ENCODE data around the gene TMEM222. TPM values are rescaled to one million over a fixed set of nuclear protein-coding genes. Genes with fewer than 3 reads are reported as not detected.

TMEM222 gene
- total RNA-seq, 2 donors from 2014 or later = 26.9 to 29.8 TPM

DNA sequence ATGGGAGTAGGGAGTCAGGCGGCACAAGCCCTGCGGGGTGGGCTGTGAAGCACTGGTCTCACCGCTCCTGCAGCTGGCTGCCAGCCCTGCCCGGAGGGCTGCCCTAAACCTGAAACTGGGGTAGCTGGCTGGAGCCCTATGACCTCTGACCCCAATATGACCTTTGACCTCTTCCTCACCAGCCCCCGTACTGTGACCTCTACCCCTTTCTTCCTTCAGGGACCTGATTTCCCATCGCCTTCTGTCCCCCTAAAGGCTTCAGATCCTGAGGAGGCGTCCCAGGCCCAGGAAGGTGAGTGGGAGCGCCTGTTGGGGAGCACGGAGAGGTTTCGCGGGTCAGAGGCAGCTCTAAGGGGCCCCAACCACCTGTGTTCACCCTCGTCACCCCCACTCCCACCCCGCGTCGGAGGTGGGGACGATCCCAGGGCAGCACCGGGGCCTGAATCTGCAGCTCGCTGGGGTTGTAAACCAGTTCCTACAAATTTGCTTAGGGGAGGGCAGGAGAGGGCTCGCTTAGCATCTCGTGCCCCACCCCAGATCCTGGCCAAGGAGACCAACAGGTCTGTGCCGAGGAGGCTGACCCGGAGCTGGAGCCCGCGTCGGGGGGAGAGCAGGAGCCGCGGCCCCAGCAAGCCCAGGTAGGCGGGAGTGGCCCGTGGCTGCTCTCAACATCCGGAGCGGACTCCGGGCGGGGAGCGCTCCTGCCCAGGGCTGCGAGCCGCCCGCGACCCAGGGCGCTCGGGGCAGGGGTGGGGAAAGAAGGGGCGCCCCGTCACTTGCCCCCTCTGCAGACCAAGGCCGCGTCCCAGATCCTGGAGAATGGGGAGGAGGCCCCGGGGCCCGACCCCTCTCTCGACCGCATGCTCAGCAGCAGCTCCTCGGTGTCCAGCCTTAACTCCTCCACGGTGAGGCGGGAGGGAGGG lies 27.2 kb downstream of the TMEM222 start:
- H3K36me3 Mint-ChIP-seq = no peaks in the 10 kb centered on the region
- ATAC-seq (peak; percentile 76 to 78), DNase-seq (ENCODE audit: low spot score in 2 of 2) (no peak)
- H3K9me3 Mint-ChIP-seq = no peaks in the 10 kb centered on the region
- H3K27ac Mint-ChIP-seq = no peak overlapping the region

DNA sequence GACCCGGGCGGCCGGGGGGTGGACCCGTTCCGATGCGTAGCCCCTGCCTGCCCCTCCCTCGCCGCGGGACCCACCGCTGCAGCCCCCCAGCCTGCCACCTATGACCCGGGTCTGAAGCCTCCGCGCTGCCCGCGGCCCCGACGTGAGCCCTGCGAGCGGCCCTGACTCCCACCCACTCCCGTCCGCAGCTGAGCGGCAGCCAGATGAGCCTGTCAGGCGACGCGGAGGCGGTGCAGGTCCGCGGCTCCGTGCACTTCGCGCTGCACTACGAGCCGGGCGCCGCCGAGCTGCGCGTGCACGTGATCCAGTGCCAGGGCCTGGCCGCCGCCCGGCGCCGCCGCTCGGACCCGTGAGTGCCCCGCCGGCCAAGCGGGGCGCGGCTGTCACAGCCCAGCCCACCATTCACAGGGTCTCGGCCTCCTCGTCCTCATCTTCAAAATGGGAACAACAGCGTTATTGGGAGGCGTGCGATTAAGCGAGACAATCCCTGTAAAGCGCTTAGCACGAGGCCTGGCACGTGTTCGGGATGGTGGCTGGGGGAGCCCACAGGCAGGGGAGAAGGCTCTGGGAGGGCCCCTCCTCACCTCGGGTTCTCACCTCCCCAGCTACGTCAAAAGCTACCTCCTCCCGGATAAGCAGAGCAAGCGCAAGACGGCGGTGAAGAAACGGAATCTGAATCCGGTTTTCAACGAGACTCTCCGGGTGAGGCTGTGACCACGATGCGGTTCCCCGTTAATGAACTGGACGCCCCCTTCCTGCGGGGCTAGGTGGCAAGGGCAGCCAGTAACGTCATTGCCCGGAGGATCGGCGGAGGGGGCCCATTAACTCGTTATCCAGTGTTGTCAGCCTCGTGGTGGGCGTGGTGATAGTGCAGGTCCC lies 28.1 kb downstream of the TMEM222 start:
- Mint-ChIP-seq H3K9me3 (no peaks in the 10 kb centered on the region), H3K36me3 (no peaks in the 10 kb centered on the region), H3K27ac (no peak overlapping the region)
- no peak for DNase-seq (ENCODE audit: low spot score in 2 of 2)
- ATAC-seq = peak; percentile 71 to 83

DNA sequence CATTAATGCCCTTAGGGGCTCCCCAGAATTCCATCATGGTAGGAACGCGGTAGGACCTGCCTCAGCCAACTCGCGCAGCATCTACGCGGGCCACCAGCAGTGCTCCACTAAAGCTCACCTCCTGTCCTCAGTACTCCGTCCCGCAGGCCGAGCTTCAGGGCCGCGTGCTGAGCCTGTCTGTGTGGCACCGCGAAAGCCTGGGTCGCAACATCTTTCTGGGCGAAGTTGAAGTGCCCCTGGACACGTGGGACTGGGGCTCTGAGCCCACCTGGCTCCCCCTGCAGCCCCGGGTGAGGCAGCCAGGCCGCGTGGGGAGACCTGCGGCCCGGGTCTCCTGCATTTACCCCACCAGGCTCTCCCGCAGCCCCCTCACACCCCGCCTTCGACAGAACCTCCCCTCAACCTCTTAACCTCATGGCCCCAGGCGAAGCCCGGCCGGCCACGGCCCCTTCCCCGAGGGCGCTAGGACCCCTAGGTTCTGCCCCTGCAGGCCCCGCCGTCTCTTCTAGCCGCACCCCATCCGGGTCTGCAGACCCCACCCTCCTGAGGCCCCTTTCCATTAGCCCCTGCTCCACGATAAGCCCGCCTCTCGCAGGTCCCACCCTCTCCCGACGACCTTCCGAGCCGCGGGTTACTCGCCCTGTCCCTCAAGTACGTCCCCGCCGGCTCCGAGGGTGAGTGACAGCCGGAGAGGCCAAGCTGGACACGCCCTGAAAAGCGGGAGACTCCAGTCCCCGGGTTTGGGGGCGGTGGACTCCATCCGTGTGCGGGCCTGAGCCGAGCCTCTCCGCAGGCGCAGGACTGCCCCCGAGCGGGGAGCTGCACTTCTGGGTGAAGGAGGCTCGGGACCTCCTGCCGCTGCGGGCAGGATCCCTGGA lies 28.9 kb downstream of the TMEM222 start:
- no peak overlapping the region for H3K27ac Mint-ChIP-seq
- no peak for ATAC-seq
- no peaks in the 10 kb centered on the region for H3K9me3 Mint-ChIP-seq

DNA sequence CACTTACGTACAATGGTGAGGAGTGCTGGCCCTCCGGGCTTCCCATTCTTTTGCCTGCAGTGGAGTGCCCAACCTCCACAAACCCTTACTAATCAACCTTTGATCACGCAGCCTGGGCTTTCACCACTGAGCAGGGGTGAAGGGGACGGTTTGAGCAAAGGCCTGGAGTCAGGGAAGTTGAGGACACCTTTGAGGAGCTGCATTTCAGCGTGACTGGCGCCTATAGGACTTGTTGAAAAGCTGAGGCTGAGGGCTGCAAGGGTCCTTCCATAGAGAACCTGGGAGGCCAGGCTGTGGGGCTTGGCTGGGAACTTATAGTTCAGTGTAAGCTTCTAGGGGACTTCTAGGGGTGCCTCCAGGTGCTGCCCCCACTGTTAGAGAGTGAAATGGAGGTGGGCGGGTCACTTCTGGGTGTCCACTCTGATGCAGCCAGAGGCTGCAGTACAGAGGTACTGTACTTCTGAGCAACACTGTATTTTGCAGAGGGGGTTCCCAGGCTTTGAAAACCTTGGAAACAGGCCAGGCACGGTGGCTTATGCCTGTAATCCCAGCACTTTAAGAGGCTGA lies 29.7 kb downstream of the TMEM222 start:
- DNase-seq (ENCODE audit: low spot score in 2 of 2) (no peak), ATAC-seq (no peak)
- Mint-ChIP-seq H3K27ac (peak overlapping the region in 1 of 2 donors; percentile 68), H3K9me3 (no peaks in the 10 kb centered on the region), H3K36me3 (no peaks in the 10 kb centered on the region)

More for the DNA sequence above, 28.9 kb downstream of the TMEM222 start:
- no peak for DNase-seq (ENCODE audit: low spot score in 2 of 2)
- no peaks in the 10 kb centered on the region for H3K36me3 Mint-ChIP-seq

DNA sequence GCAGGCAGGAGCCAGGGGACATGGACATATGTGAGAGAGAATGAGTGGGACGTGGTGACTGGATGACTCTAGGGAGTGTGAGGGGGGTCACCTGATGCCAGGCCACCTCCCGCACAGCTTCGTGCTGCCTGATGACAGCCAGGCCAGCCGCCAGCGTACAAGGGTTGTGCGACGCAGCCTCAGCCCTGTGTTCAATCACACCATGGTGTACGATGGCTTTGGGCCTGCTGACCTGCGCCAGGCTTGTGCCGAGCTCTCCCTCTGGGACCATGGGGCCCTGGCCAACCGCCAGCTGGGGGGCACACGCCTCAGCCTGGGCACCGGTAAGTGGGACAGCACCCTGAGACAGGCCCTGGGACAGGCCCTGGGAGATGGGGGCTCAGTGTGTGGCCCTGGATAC lies 31.2 kb downstream of the TMEM222 start:
- ATAC-seq (no peak), DNase-seq (ENCODE audit: low spot score in 2 of 2) (no peak)
- Mint-ChIP-seq H3K27ac (no peak overlapping the region), H3K36me3 (no peaks in the 10 kb centered on the region), H3K9me3 (no peaks in the 10 kb centered on the region)

DNA sequence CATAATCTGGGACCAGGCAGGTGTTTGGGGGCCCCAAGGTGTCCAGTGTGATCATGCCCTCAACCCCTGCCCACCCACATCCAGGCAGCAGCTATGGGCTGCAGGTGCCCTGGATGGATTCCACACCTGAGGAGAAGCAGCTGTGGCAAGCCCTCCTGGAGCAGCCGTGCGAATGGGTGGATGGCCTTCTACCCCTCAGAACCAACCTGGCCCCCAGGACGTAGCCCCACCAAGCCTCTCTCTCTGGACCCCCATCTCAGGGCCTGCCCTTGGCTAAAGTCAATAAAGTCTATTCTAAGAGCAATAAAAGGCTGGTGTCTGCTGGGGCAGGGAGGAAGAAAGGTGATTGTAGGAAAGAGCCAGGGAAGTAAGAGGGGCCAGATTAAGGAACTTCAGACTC lies 31.7 kb downstream of the TMEM222 start:
- ATAC-seq (no peak), DNase-seq (ENCODE audit: low spot score in 2 of 2) (no peak)
- Mint-ChIP-seq H3K27ac (peak overlapping the region in 1 of 2 donors; percentile 2), H3K9me3 (no peaks in the 10 kb centered on the region), H3K36me3 (no peaks in the 10 kb centered on the region)

DNA sequence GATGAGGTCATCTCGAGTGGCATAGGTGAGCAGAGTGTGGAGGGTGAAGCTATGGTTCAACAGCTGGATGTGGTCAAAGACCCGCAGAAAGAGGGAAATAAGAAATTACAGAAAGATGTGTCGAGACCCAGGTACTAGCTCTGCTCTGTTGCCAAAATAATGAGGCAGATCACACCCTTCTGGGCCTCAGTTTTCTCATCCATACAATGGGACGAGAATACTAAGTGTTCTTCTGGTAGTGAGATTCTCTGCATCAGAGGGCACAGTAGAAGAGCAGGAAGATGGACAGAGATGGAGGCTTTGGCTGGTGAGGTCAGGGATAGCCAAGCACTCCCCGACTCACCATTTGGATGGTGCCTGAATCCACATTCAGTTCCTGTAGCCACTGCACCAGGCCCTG lies 33.7 kb downstream of the TMEM222 start:
- ATAC-seq (no peak), DNase-seq (ENCODE audit: low spot score in 2 of 2) (no peak)
- H3K9me3 Mint-ChIP-seq = no peaks in the 10 kb centered on the region
- H3K36me3 Mint-ChIP-seq = no peaks in the 10 kb centered on the region
- H3K27ac Mint-ChIP-seq = peak overlapping the region in 1 of 2 donors; percentile 63

DNA sequence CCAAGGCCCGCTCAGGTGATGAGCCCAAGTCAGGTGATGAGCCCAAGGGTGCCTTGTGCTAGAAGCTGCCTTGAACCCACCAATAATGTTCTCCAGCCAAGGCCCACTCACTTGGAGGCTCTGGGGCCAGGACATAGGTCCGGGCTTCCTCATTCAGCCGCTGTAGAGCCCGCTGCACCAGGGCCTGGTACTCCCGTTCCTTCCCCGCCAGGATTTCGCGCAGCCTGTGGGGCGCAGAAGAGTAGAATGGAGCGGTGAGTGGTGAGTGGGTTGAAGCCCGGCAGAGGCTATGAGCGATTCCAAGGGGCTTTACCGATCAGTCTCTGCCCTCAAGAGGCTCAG lies 34.3 kb downstream of the TMEM222 start:
- no peak for DNase-seq (ENCODE audit: low spot score in 2 of 2)
- peak overlapping the region in 1 of 2 donors; percentile 59 for H3K27ac Mint-ChIP-seq
- no peak for ATAC-seq
- H3K36me3 Mint-ChIP-seq = no peaks in the 10 kb centered on the region
- no peaks in the 10 kb centered on the region for H3K9me3 Mint-ChIP-seq

DNA sequence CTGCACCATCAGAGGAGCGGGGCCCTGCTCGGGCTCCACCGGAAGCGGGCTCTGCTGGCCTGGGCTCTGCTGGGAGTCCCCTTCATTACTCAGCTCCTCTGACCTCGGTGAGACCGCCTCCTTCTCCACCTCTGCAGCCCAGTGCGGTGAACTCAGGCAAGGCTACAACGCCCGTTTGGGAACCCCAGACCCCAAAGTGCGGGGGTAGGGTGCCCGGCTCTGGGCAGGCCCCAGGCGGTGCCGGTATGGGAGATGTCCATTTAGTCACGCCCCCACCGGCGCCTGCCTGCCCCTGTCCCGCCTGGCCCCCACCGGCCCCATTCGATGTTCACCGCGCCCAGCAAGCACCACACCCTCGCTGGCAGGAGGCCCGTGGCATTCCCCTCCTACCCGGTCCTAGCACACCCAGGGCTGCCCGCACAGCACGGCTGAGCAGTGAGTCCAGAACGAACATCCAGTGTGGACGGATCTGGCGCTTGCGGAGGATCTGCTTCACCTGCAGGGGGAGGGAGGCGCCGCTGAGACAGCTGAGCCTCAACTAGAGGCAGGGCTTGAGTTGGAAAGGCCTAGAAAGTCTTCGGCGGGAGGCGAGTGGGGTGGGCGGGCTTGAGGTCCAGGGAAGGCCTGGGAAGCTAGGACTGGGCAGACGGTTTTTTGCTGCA lies 34.8 kb downstream of the TMEM222 start:
- no peak for DNase-seq (ENCODE audit: low spot score in 2 of 2)

DNA sequence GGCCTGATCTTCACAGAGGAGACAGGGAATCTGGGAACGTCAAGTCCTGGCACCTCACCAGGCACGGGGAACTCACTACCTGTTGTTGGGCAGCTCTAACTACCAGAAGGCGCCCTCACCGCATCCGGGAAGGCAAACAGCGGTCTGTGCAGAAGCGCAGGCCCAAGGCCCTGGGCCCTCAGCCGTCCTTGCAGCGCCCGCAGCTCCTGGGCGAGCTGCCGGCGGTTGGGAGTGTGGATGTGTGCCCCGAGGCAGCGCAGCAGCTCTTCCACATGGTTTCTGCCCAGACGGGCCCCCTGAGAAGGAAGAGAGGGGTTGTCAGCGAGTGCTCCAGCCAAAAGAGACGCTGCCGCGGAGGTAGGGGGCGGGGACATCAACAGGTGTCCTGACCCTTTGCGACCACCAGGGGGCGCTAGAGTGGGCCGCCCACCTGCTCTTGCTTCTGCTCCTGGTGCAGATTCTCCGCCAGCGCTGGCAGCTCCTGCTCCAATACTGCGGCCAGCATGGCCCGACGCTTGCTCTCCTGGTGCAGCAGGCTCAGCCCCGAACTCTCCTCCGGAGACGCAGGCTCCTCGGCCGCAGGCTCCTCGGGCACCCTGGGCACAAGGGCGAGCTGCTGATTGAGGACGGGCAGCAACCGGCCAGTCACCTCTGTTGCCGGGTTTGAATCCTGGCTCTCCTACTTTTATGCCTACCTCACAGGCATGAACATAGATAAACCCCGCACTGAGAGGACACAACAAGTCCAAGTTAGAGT lies 35.5 kb downstream of the TMEM222 start:
- Mint-ChIP-seq H3K27ac (peak overlapping the region in 1 of 2 donors; percentile 59), H3K9me3 (no peaks in the 10 kb centered on the region), H3K36me3 (no peaks in the 10 kb centered on the region)
- ATAC-seq = peak; percentile 76 to 78
- DNase-seq (ENCODE audit: low spot score in 2 of 2) = peak; percentile 83 to 84

More for the DNA sequence above, 34.8 kb downstream of the TMEM222 start:
- ATAC-seq = peak; percentile 5 to 52
- Mint-ChIP-seq H3K27ac (peak overlapping the region; percentile 50 to 59), H3K9me3 (no peaks in the 10 kb centered on the region), H3K36me3 (no peaks in the 10 kb centered on the region)

DNA sequence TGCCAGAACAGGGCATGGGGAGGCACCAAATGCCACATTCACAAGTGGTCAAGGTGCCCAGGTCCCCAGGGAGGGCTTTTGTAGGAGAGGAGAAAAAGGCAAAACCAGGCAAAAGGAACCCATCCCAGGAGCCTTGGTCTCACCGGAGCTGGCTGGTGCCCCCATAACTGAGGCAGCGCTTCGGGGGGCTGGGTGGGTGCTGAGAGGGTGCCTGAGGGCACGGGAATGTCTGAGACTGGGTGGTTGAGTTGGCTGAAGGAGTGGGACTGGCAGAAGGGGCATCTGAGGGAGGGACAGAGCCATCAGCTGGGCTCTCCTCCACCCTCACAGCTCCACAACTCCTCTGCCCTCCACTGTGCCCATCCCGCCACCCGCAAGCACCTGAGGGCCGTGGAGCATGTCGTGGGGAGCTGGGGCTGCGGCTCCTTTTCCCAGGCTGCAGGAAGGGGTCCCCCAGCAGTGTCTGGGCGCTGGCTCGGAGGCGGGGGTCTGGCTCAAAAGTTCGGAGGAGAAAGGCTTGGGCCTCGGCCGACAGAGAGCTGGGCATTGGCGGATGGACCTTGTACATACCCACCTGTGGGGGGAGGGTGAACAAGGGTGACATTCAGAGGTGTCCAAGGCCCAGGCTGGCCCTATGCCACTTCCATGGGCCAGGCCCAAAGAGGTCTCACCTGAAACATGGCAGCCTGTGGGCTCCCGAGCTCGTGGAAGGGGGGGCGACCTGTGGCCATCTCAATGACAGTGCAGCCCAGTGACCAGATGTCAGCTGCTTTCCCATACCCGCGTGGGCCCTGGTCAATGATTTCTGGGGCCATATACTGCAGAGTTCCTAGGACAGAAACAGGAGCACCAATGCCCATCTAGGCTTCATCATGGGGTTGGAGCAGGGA lies 36.3 kb downstream of the TMEM222 start:
- no peak for DNase-seq (ENCODE audit: low spot score in 2 of 2)
- ATAC-seq = no peak
- peak overlapping the region in 1 of 2 donors; percentile 59 for H3K27ac Mint-ChIP-seq
- no peaks in the 10 kb centered on the region for H3K36me3 Mint-ChIP-seq
- no peaks in the 10 kb centered on the region for H3K9me3 Mint-ChIP-seq

DNA sequence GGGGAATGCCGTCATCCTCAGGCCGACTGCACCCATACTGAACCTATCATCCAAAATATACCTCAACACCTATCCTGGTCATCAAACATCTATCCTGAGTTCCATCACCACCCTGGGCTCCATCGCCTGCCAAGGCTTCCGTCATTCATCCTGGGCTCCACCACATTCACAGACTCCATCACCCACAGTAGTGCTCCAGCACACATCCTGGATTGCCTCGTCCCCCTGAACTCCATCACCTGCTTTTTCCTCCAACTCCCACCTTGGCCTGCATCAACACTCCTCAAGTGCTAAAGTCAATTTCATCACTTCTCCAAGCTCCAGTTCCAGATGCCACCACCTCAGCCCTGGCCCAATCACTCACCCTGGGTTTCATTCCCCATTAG lies 37.0 kb downstream of the TMEM222 start:
- DNase-seq (ENCODE audit: low spot score in 2 of 2) (no peak), ATAC-seq (no peak)
- Mint-ChIP-seq H3K36me3 (no peaks in the 10 kb centered on the region), H3K27ac (no peak overlapping the region), H3K9me3 (no peaks in the 10 kb centered on the region)

DNA sequence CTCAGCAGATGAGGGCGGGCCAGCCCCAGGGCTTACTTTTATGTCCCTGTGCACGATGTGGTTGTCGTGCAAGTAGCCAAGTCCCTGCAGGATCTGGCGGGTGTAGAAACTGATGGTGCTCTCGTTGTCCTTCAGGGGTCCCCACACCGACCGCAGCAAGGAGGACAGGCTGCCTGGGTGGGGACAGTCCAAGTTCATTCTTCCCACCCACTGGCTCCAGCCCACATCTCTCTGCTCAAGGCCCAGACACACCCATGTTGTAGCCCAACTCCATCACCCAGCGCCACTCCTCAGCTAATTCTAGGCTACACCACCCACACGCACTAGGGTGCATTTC lies 37.8 kb downstream of the TMEM222 start:
- no peaks in the 10 kb centered on the region for H3K36me3 Mint-ChIP-seq
- ATAC-seq (no peak), DNase-seq (ENCODE audit: low spot score in 2 of 2) (no peak)
- H3K27ac Mint-ChIP-seq = no peak overlapping the region
- no peaks in the 10 kb centered on the region for H3K9me3 Mint-ChIP-seq

DNA sequence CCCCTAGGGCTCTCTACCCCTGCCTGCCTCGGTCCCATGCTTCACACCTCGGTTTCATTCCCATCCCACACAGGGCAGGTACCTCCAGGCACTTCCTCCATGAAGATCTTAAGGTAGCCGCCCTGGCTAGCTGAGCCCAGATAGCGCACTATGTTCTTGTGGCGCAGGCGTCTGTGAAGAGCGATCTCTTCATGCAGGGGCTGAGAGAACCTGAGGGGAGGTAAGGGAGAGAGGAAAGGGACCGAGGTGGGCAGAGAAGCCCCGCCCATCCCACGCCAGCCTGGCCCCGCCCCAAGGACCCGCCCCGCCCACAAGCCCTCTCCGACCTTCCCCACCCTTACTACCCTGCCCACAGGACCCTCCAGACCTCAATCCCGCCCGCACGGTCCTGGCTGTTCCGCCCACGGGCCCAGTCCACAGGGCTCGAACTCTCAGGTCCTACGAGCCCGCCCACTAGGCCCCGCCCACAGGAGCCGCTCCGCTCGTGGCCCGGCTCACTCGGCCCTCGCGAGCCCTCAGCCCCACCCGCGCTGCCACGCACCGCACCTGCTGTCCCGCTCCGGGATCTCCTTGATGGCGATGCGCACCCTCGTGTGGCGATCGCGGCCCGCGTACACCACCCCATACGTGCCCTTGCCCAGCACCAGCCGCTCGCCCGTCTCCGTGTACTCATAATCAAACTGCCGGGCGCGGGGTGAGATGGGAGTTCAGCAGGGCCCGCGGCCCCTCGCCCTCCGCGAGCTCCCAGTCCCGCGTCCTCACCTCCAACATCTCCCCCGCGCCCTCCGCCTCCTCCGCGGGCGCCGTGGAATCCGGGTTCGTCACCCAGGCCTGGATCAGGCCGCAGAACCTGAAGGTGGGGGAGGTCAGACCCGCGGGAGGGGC lies 38.4 kb downstream of the TMEM222 start:
- DNase-seq (ENCODE audit: low spot score in 2 of 2) (no peak), ATAC-seq (peak in 1 of 2 donors; percentile 34)
- Mint-ChIP-seq H3K36me3 (no peaks in the 10 kb centered on the region), H3K27ac (no peak overlapping the region), H3K9me3 (no peaks in the 10 kb centered on the region)

Measured in activated naive CD4-positive, alpha-beta T cell treated with anti-CD3 and anti-CD28 coated beads, Interleukin-2, amount 50 U/mL, for 72 hours (primary cell).